ENCODE measurements around the gene CACNA1A. TPM values are rescaled to one million over a fixed set of nuclear protein-coding genes. Genes with fewer than 3 reads are reported as not detected.

CACNA1A gene
- total and polyA plus RNA-seq, 2 of the 13 experiments (the other 11 are each of a cell fraction or from before 2014, with no cell fraction given), result not detected

DNA sequence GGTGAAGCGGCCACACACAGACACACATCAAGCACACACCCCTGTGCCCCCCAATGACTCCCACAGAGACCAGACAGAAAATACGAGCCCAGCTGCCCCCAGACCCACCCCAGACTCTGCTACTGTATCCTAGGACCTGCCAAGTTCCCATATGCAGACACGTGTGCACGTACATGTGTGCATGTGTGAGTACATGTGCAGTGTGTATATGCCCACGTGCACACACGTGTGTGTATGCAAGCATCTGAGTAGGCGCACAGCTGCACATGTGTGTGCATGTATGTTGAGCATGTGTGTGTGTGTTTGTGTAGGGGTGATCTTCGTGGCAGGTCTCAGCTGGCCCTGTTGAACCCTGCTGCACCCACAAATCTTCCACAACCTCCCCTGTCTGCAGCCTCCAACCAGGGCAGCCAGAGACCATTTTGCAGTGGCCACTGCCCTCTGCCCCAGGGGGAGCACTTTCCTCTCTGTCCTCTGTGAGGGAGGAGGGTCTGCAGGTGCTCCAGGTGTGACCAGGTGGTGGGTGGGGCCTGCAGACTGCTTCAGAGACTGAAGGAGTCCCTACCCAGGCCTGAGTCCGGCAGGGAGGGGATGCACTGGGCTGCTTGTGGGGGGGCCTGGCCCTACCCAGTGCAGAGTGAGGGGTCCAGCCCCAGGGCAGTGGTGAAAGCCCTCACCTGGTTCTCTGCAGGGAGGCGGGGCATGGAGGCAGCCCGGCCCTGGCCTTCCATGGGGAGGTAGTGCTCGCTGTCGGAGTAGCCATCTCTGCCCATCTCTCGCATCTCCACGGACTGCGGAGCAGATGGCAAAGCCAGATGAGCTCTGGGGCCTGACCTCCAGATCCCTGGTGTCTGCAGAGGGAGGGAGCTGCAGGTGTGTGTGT is 294.6 kb downstream of the CACNA1A start:
- in situ Hi-C loops (cut with HindIII; ENCODE audit: extremely low pct_ligation_motif_present, low pct_unique_long_range_greater_than_20kb), result no loop called here
- Histone ChIP-seq H3K36me3 (replicated peaks in 1 of 2; ENCODE audit: control insufficient read depth in 1 of 2, insufficient read depth in 2 of 2, low read length in 2 of 2) (no peaks in the 10 kb centered on the region), H2AFZ (ENCODE audit: low read length) (no peak overlapping the region), H3K27ac (ENCODE audit: extremely low read length, insufficient read depth, low read length) (no peak overlapping the region), H3K4me1 (ENCODE audit: insufficient read depth, low read length) (peaks cover 8% of the 10 kb centered on the region), H3K9me3 (ENCODE audit: low read length) (no peaks in the 10 kb centered on the region), H3K9ac (ENCODE audit: insufficient read depth, low read depth, low read length) (no peak overlapping the region), H3K4me3 (replicated peaks in 1 of 3; ENCODE audit: insufficient read depth in 1 of 3, low read depth in 2 of 3, low read length in 3 of 3) (no peak overlapping the region), H3K4me2 (ENCODE audit: low read depth, low read length) (no peak overlapping the region), H3K27me3 (ENCODE audit: control insufficient read depth in 1 of 2, insufficient read depth in 2 of 2, low read length in 2 of 2) (no peaks in the 10 kb centered on the region; a peak in 2 of 5 replicates), H3K79me2 (ENCODE audit: insufficient read depth, low read length) (no peaks in the 10 kb centered on the region), H4K20me1 (ENCODE audit: insufficient read depth, low read length) (no peaks in the 10 kb centered on the region)
- FAIRE-seq, result no peak
- ChIA-PET POLR2A (no interaction called here), CTCF (ENCODE audit: low intra/inter-chr PET ratio, low total read pairs) (interaction anchor here (1.7 kb wide), 1 partner anchor 23 kb away, joined by 5 read pairs; no protein-coding TSS in a partner anchor)
- no TSS peak for BruUV-seq (replicated peaks)
- WGBS (ENCODE audit: low lambda C conversion rate), result 50% methylated on average over 5 of the region's 16 CpGs
- no peak for ATAC-seq
- intact Hi-C loops (cut with micrococcal nuclease; ENCODE audit: unreplicated experiment), result no loop called here
- TF ChIP-seq, protein P1, sequence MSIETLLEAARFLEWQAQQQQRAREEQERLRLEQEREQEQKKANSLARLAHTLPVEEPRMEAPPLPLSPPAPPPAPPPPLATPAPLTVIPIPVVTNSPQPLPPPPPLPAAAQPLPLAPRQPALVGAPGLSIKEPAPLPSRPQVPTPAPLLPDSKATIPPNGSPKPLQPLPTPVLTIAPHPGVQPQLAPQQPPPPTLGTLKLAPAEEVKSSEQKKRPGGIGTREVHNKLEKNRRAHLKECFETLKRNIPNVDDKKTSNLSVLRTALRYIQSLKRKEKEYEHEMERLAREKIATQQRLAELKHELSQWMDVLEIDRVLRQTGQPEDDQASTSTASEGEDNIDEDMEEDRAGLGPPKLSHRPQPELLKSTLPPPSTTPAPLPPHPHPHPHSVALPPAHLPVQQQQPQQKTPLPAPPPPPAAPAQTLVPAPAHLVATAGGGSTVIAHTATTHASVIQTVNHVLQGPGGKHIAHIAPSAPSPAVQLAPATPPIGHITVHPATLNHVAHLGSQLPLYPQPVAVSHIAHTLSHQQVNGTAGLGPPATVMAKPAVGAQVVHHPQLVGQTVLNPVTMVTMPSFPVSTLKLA (IDR thresholded peaks at IDR 0.05), result peak; percentile 99
- TF ChIP-seq, protein P2, sequence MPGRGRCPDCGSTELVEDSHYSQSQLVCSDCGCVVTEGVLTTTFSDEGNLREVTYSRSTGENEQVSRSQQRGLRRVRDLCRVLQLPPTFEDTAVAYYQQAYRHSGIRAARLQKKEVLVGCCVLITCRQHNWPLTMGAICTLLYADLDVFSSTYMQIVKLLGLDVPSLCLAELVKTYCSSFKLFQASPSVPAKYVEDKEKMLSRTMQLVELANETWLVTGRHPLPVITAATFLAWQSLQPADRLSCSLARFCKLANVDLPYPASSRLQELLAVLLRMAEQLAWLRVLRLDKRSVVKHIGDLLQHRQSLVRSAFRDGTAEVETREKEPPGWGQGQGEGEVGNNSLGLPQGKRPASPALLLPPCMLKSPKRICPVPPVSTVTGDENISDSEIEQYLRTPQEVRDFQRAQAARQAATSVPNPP (CRISPR knock-in tag; IDR thresholded peaks at IDR 0.05), result no peak
- TF ChIP-seq ZSCAN22 (CRISPR knock-in tag; IDR thresholded peaks at IDR 0.05) (no peak), MED1 (CRISPR knock-in tag; IDR thresholded peaks at IDR 0.05) (no peak), ZNF781 (CRISPR knock-in tag; IDR thresholded peaks at IDR 0.05; ENCODE audit: borderline replicate concordance, not compliant biosample characterization) (no peak), ZNF263 (CRISPR knock-in tag; IDR thresholded peaks at IDR 0.05) (peak; percentile 87), NRL (CRISPR knock-in tag; IDR thresholded peaks at IDR 0.05; ENCODE audit: borderline replicate concordance) (no peak), KDM2A (CRISPR knock-in tag; IDR thresholded peaks at IDR 0.05; ENCODE audit: borderline replicate concordance, low read depth) (no peak)
- TF ChIP-seq, protein P3, sequence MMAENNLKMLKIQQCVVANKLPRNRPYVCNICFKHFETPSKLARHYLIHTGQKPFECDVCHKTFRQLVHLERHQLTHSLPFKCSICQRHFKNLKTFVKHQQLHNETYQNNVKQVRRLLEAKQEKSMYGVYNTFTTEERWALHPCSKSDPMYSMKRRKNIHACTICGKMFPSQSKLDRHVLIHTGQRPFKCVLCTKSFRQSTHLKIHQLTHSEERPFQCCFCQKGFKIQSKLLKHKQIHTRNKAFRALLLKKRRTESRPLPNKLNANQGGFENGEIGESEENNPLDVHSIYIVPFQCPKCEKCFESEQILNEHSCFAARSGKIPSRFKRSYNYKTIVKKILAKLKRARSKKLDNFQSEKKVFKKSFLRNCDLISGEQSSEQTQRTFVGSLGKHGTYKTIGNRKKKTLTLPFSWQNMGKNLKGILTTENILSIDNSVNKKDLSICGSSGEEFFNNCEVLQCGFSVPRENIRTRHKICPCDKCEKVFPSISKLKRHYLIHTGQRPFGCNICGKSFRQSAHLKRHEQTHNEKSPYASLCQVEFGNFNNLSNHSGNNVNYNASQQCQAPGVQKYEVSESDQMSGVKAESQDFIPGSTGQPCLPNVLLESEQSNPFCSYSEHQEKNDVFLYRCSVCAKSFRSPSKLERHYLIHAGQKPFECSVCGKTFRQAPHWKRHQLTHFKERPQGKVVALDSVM (CRISPR knock-in tag; IDR thresholded peaks at IDR 0.05), result no peak
- no peak for DNase-seq (ENCODE audit: low spot score)

All from HepG2 (cell line).